Measurements from ENCODE around the gene SUPT4H1. TPM values are rescaled to one million over a fixed set of nuclear protein-coding genes. Genes with fewer than 3 reads are reported as not detected.

Gene SUPT4H1
- total RNA-seq, 1 donor from 2014 or later: 51.4 TPM

GRCh38 chr17:58330997-58331814 lies 20.8 kb downstream of the SUPT4H1 start:
- DNase-seq (ENCODE audit: low read depth, low spot score): no peak

- no peak for DNase-seq (ENCODE audit: low read depth, low spot score)
Observed at GRCh38 chr17:58330538-58330996, 21.4 kb downstream of the SUPT4H1 start.

- no peak for DNase-seq (ENCODE audit: low read depth, low spot score)
Observed at GRCh38 chr17:58329810-58330537, 22.0 kb downstream of the SUPT4H1 start.

GRCh38 chr17:58329035-58329809 lies 22.8 kb downstream of the SUPT4H1 start:
- DNase-seq (ENCODE audit: low read depth, low spot score): no peak

- DNase-seq (ENCODE audit: low read depth, low spot score): no peak
Observed at GRCh38 chr17:58328195-58329034, 23.6 kb downstream of the SUPT4H1 start, which contains the start of gene TSPOAP1. TSS of gene TSPOAP1 (minus strand) at chr17:58328795. CDS start at chr17:58327920, 875 bp downstream.

GRCh38 chr17:58327363-58328194 lies 24.4 kb downstream of the SUPT4H1 start:
- no peak for DNase-seq (ENCODE audit: low read depth, low spot score)

GRCh38 chr17:58326609-58327362 lies 25.2 kb downstream of the SUPT4H1 start:
- no peak for DNase-seq (ENCODE audit: low read depth, low spot score)

GRCh38 chr17:58325976-58326468 lies 26.0 kb downstream of the SUPT4H1 start:
- no peak for DNase-seq (ENCODE audit: low read depth, low spot score)

- DNase-seq (ENCODE audit: low read depth, low spot score): no peak
Observed at GRCh38 chr17:58325289-58325726, 26.7 kb downstream of the SUPT4H1 start.

GRCh38 chr17:58324409-58325288 lies 27.4 kb downstream of the SUPT4H1 start:
- DNase-seq (ENCODE audit: low read depth, low spot score): no peak

- DNase-seq (ENCODE audit: low read depth, low spot score): no peak
Observed at GRCh38 chr17:58324056-58324408, 28.0 kb downstream of the SUPT4H1 start.

- no peak for DNase-seq (ENCODE audit: low read depth, low spot score)
Observed at GRCh38 chr17:58323366-58324055, 28.5 kb downstream of the SUPT4H1 start.

GRCh38 chr17:58322581-58323185 lies 29.3 kb downstream of the SUPT4H1 start:
- no peak for DNase-seq (ENCODE audit: low read depth, low spot score)

- DNase-seq (ENCODE audit: low read depth, low spot score): no peak
Observed at GRCh38 chr17:58321571-58322525, 30.2 kb downstream of the SUPT4H1 start.

GRCh38 chr17:58320570-58321323 lies 31.3 kb downstream of the SUPT4H1 start:
- no peak for DNase-seq (ENCODE audit: low read depth, low spot score)

Measured in pulmonary artery endothelial cell (primary cell).